Heart left ventricle (tissue), 13 donors: ENCODE data around the gene GRM7.

Source experiments
- CTCF ChIP-seq, 12 donors: fragments of 200-600 bp; sonication (generic) in 4 of 12; IDR thresholded peaks; one replicate each; pipeline versions ENCODE4 v1.5.0 to v1.8.0; 2018 to 2022; ENCODE audit warnings: antibody characterized with exemption in 12 of 12, mild to moderate bottlenecking in 5 of 12
- POLR2A ChIP-seq, 2 donors: fragments of 450-650 bp; IDR thresholded peaks; one replicate each; pipeline ENCODE4 v1.6.1; 2017; ENCODE audit warnings: antibody characterized with exemption in 2 of 2, mild to moderate bottlenecking in 2 of 2, moderate library complexity in 2 of 2
- donor health status: ischemic (EF 13 %, LVEDD 7.1; RV severe dilation, severe dysfunction).
- donor health status: DM: no; HTN: yes; CAD: no.
- donor health status: DM: no; HTN: no; CAD: no.
- donor health status: ischemic (EF 25% LVEDD 6.9; RV normal size, moderate dysfunction).
- donor health status: ischemic (EF 25% LVEDD 5.7; RV mildly dilated, moderate dysfunction).
- donor health status: ischemic (EF 35%, LVEDD 5.7; RV mildly dilated, moderate dysfunction).
- donor health status: nonischemic (EF 11% LVEDD 7.7; RV severe dilation, severe dysfunction).
- donor health status: DM: yes; HTN: yes; CAD: no.
- donor health status: PGD.
- donor health status: ischemic (EF 29% LVEDD 5.4; RV normal size, mild dysfunction).
- donor health status: nonischemic (EF 23%, LVEDD 6.1; RV moderate dilation, normal function).

GRCh38 chr3:6844723-6845122 lies 16.2 kb upstream of the GRM7 start:
- TF ChIP-seq CTCF (IDR thresholded peaks at IDR 0.05) (no peak), POLR2A (IDR thresholded peaks at IDR 0.05) (no peak)
